DND-41 (cell line): ENCODE results near the gene CAB39L.

Experiments
- ATAC-seq: fragments of 200-7000 bp; cut with Tn5 transposase; 3 replicates; pipeline ENCODE4 v1.9.1; 2021; ENCODE audit warnings: low read depth; ENCODE audit not compliant: insufficient read depth
- DNase-seq: peaks from one replicate; pipeline ENCODE4 v3.0.0-alpha.2; 2020
- H2AFZ ChIP-seq: 2 replicates; pipeline ENCODE4 v1.6.0; 2012; ENCODE audit warnings: low read depth, low read length
- H3K27ac ChIP-seq: 2 replicates; pipeline ENCODE4 v1.5.1; 2012; ENCODE audit warnings: low read length, inconsistent platforms
- H3K27me3 ChIP-seq: fragments of 200-600 bp; sonication (generic); 2 replicates; pipeline ENCODE4 v1.6.0; 2012; ENCODE audit warnings: low read length, mild to moderate bottlenecking, inconsistent platforms; ENCODE audit not compliant: insufficient read depth, poor library complexity
- H3K36me3 ChIP-seq: 2 replicates; pipeline ENCODE4 v1.5.1; 2012; ENCODE audit warnings: low read length, inconsistent platforms; ENCODE audit not compliant: insufficient read depth
- H3K4me1 ChIP-seq: 2 replicates; pipeline ENCODE4 v1.5.1; 2012; ENCODE audit warnings: mild to moderate bottlenecking, low read length; ENCODE audit not compliant: insufficient read depth
- H3K4me2 ChIP-seq: 2 replicates; pipeline ENCODE4 v1.6.0; 2012; ENCODE audit warnings: mild to moderate bottlenecking, moderate library complexity, low read length, inconsistent platforms; ENCODE audit not compliant: insufficient read depth
- H3K4me3 ChIP-seq, 2 experiments: fragments of 200-600 bp in 1 of 2; shearing (Covaris generic) in 1 of 2; 2 replicates each; pipeline ENCODE4 v1.5.1; 2012 to 2016; ENCODE audit warnings: inconsistent platforms in 2 of 2, low read length in 2 of 2, mild to moderate bottlenecking in 2 of 2, low read depth in 1 of 2, moderate library complexity in 1 of 2
- H3K79me2 ChIP-seq: 2 replicates; pipeline ENCODE4 v1.6.0; 2012; ENCODE audit warnings: low read length, inconsistent platforms; ENCODE audit not compliant: insufficient read depth
- H3K9ac ChIP-seq: 2 replicates; pipeline ENCODE4 v1.6.0; 2012; ENCODE audit warnings: low read depth, mild to moderate bottlenecking, inconsistent platforms, low read length, moderate library complexity
- H3K9me3 ChIP-seq: 2 replicates; pipeline ENCODE4 v1.5.1; 2012; ENCODE audit warnings: low read length, moderate library complexity, mild to moderate bottlenecking, inconsistent platforms; ENCODE audit not compliant: insufficient read depth, severe bottlenecking
- H4K20me1 ChIP-seq: 2 replicates; pipeline ENCODE4 v1.6.0; 2012; ENCODE audit warnings: low read length; ENCODE audit not compliant: insufficient read depth
- EZH2 ChIP-seq: IDR thresholded peaks from 3 replicates; pipeline ENCODE4 v1.6.1; 2012; ENCODE audit warnings: borderline replicate concordance, low read depth, mild to moderate bottlenecking, moderate library complexity, low read length, inconsistent platforms; ENCODE audit not compliant: severe bottlenecking
- TF ChIP-seq, protein P1 (sequence below): IDR thresholded peaks from 2 replicates; pipeline ENCODE4 v1.5.1; 2012; ENCODE audit warnings: borderline replicate concordance, low read length, moderate library complexity, mild to moderate bottlenecking; ENCODE audit not compliant: poor library complexity, severe bottlenecking; ENCODE audit errors: extremely low read depth

Gene CAB39L

DNA sequence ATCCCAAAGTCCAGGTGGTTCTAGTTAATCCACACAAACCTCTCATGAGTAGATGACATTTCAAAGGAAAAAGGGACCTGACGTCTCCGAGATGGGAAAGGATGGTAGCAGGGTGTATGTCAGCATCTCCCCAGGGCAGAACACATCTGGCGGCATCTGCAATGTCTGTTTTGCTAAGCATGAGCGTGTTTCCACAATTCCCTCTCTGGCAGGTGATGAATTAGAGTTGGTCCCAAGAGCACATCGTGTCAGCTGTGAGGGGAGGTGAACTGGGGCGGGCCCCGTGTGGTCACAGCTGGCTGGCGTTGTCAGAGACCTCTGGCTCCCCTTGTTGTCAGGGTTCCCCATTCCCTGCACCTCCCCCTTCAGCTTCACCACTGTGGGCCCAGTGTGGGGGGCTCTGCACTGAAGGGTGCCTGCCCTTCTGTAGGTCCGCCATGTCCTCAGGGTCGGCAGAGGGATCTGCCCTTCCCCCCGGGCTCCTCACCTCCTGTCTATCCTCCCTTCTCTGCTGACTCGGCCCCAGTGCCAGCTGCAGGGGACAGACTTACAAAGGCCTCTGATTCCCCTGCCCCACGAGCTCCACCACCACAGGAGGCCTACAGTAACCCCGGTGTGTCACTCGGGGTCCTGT is 138.0 kb downstream of the CAB39L start:
- H4K20me1 ChIP-seq, result no peaks in the 10 kb centered on the region
- no peak overlapping the region for H3K9ac ChIP-seq
- no peaks in the 10 kb centered on the region for H3K9me3 ChIP-seq
- H3K27ac ChIP-seq, result no peak overlapping the region
- no peaks in the 10 kb centered on the region for H3K27me3 ChIP-seq
- H3K36me3 ChIP-seq, result no peaks in the 10 kb centered on the region
- no peak for DNase-seq
- peaks cover 6% of the 10 kb centered on the region for H3K4me1 ChIP-seq
- H3K79me2 ChIP-seq, result no peaks in the 10 kb centered on the region
- no peak for TF ChIP-seq EZH2
- TF ChIP-seq, protein P1, sequence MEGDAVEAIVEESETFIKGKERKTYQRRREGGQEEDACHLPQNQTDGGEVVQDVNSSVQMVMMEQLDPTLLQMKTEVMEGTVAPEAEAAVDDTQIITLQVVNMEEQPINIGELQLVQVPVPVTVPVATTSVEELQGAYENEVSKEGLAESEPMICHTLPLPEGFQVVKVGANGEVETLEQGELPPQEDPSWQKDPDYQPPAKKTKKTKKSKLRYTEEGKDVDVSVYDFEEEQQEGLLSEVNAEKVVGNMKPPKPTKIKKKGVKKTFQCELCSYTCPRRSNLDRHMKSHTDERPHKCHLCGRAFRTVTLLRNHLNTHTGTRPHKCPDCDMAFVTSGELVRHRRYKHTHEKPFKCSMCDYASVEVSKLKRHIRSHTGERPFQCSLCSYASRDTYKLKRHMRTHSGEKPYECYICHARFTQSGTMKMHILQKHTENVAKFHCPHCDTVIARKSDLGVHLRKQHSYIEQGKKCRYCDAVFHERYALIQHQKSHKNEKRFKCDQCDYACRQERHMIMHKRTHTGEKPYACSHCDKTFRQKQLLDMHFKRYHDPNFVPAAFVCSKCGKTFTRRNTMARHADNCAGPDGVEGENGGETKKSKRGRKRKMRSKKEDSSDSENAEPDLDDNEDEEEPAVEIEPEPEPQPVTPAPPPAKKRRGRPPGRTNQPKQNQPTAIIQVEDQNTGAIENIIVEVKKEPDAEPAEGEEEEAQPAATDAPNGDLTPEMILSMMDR, result no peak
- H3K4me2 ChIP-seq, result no peak overlapping the region
- no peak overlapping the region for H2AFZ ChIP-seq
- no peak overlapping the region for H3K4me3 ChIP-seq
- no peak for ATAC-seq

DNA sequence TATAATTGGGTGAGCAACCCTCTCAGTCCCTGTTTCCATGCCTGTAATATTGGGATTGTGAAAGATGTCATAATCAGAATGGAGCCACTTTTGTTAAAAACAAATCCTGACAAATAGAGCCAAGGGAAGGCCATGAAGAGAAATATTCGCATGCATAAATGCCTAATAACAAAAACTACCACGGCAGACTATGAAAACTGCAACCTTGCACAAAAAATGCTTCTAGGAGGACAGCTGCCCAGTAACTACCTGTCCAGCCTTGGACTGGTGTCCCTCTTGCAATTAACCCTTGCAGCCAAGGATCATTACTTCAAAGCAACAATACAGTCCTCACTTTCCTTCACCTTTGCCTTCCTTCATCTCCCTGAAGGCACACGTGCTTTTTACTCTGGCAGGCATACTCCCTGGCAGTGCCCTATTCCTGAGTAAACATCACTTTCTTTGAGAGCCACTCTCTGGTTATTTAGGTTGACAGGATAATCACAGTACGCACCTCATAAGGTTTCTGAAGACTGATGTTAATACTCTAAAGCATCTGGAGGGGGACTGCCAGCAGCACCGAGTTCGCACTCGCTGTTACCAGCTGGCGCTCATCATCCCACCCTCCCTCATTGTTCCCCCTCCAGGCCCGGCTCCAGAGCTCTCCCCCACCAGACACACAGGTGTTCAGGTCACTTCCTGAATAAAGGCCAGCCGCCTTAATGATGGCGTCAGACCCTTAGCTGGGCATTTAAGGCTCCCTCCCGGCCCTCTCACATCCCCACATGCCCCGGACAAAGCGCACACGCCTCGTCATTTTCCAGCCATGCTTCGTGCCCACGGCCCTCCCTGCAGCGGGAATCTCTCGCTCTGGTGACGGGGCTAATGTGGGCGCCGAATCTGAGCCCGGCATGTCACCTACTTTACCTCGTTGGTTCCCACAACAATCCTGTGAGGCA is 138.8 kb downstream of the CAB39L start:
- DNase-seq (no peak), ATAC-seq (no peak)
- Histone ChIP-seq H3K27me3 (no peaks in the 10 kb centered on the region), H3K9ac (no peak overlapping the region), H3K27ac (no peak overlapping the region), H2AFZ (no peak overlapping the region), H4K20me1 (no peaks in the 10 kb centered on the region), H3K9me3 (no peaks in the 10 kb centered on the region), H3K79me2 (no peaks in the 10 kb centered on the region), H3K4me1 (peaks cover 6% of the 10 kb centered on the region), H3K4me3 (no peak overlapping the region), H3K36me3 (no peaks in the 10 kb centered on the region), H3K4me2 (no peak overlapping the region)
- no peak for TF ChIP-seq EZH2
- TF ChIP-seq, protein P1, result no peak

DNA sequence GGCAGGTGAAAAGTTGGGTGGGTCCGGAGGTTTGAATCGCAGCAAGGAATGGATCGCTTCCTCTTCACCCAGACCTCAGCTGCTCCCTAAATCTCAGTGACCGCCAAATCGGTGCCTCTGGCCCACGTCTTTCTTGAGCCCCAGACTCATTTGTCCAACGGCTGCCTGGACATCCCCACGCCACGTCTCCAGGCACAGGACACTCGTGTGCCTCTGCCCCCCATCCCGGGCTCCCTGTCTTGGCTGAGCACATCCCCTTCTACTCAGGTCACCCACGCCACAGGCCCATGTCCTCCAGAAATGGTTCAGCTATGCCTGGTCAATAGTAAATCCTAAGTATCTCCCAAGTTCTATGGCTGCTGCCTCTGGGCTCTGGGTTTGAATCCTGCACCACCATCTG is 139.5 kb downstream of the CAB39L start:
- ATAC-seq (no peak), DNase-seq (no peak)
- no peaks in the 10 kb centered on the region for H3K79me2 ChIP-seq
- H4K20me1 ChIP-seq, result no peaks in the 10 kb centered on the region
- H3K4me3 ChIP-seq, result no peak overlapping the region
- H3K27me3 ChIP-seq, result no peaks in the 10 kb centered on the region
- no peak overlapping the region for H3K9ac ChIP-seq
- no peak overlapping the region for H3K27ac ChIP-seq
- H3K36me3 ChIP-seq, result no peaks in the 10 kb centered on the region
- no peaks in the 10 kb centered on the region for H3K9me3 ChIP-seq
- H2AFZ ChIP-seq, result no peak overlapping the region
- no peak for TF ChIP-seq EZH2
- TF ChIP-seq, protein P1, result no peak
- H3K4me1 ChIP-seq, result peaks cover 6% of the 10 kb centered on the region
- no peak overlapping the region for H3K4me2 ChIP-seq
